ENCODE data around the gene ATP11B. TPM values are rescaled to one million over a fixed set of nuclear protein-coding genes. Genes with fewer than 3 reads are reported as not detected.

Gene ATP11B
- total RNA-seq, 6 experiments from 2014 or later = 43.9 to 60.5 (median 51.5) TPM

DNA sequence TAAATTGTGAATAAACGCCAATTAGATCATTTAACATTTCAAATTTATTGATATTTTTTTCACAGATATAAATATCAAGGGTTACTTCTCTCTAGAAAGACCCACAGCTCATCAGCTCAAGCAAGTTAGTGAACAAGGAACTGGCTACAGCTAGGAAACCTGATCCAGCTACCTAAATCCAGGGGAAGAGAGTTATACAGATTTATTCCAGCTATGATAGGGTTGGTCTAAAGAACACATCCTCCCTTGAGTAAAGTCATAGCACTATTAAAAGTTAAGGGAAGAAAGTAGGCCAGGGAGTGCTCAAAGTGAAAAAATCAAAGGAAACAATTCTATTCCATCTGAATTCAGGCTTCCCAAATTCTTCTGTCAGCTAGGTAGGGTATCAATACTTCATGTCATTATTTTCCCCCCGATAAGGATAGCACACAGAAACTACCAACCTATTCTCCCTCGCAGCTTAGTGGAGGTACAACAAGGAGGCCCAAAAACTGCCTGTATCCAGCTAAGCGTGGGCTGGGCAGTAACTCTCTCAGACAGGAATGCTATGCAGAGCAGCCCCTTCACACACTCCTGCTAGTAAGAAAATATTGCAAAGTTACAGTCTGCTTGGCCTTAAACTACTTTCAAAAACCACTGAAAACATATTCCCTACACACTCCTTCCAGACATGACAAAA is 143.1 kb downstream of the ATP11B start:
- Mint-ChIP-seq H3K36me3 (ENCODE audit: low read depth) (peaks cover 20% of the 10 kb centered on the region), H3K4me1 (ENCODE audit: low read depth) (no peaks in the 10 kb centered on the region)

DNA sequence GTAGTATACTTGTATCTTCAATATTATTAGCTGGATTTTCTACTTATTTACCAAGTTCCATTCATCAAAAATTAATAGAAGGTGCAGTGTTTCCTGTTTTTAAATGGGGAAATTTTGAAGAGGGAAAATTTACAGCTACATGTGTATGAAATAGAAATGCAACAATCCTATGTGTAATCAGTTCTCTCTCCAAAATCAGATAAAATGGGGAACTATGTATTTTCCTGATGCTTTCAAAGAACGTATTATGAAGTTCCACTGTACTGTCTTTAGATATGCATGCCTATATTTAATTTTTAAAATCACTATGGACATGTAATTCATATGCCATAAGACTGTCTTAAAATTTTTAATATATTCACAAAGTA is 143.6 kb downstream of the ATP11B start:
- Mint-ChIP-seq H3K27ac (no peak overlapping the region), H3K4me3 (no peak overlapping the region), H3K36me3 (ENCODE audit: low read depth) (peaks cover 20% of the 10 kb centered on the region), H3K9me3 (no peaks in the 10 kb centered on the region), H3K27me3 (ENCODE audit: insufficient read depth) (peaks cover 3% of the 10 kb centered on the region; the same call in 1 of the 2 replicates), H3K4me1 (ENCODE audit: low read depth) (no peaks in the 10 kb centered on the region)
- TF ChIP-seq, protein P1, sequence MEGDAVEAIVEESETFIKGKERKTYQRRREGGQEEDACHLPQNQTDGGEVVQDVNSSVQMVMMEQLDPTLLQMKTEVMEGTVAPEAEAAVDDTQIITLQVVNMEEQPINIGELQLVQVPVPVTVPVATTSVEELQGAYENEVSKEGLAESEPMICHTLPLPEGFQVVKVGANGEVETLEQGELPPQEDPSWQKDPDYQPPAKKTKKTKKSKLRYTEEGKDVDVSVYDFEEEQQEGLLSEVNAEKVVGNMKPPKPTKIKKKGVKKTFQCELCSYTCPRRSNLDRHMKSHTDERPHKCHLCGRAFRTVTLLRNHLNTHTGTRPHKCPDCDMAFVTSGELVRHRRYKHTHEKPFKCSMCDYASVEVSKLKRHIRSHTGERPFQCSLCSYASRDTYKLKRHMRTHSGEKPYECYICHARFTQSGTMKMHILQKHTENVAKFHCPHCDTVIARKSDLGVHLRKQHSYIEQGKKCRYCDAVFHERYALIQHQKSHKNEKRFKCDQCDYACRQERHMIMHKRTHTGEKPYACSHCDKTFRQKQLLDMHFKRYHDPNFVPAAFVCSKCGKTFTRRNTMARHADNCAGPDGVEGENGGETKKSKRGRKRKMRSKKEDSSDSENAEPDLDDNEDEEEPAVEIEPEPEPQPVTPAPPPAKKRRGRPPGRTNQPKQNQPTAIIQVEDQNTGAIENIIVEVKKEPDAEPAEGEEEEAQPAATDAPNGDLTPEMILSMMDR (IDR thresholded peaks at IDR 0.05) = no peak
- no peak for DNase-seq

More for the DNA sequence above, 143.1 kb downstream of the ATP11B start:
- DNase-seq = no peak
- TF ChIP-seq, protein P1 (IDR thresholded peaks at IDR 0.05) = no peak
- H3K27me3 Mint-ChIP-seq (ENCODE audit: insufficient read depth) = peaks cover 3% of the 10 kb centered on the region; the same call in 1 of the 2 replicates
- no peaks in the 10 kb centered on the region for H3K9me3 Mint-ChIP-seq
- H3K27ac Mint-ChIP-seq = no peak overlapping the region
- no peak overlapping the region for H3K4me3 Mint-ChIP-seq

DNA sequence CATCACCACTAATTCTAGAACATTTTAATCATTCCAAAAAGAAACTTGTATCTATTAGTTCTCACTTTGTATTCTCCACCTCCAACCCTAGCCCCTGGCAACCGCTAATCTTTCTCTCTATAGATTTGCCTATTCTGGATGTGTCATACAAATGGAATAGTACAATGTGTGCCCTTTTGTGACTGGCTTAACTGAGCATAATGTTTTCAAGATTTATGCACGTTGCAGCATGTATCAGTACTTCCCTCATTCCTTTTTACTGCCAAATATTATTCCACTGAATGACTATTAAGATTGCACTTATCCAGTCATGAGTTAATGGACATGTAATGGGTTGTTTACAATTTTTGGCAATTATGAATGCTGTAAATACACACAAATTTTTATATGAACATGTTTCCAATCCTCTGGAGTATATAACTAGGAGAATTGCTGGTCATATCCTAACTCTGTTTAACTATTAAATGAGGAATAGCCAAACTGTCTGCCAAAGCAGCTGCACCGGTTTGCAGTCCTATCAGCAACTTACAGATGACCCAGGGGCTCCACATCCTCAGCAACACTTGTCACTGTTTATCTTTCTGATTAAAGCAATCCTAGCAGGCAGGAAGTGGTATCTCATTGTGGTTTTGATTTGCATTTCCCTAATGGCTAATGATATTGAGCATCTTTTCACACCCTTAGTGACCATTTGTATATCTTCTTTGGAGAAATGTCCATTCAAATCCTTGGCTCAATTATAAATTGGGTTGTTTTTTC is 144.2 kb downstream of the ATP11B start:
- Mint-ChIP-seq H3K4me1 (ENCODE audit: low read depth) (no peaks in the 10 kb centered on the region), H3K4me3 (no peak overlapping the region), H3K36me3 (ENCODE audit: low read depth) (peaks cover 15% of the 10 kb centered on the region), H3K9me3 (no peaks in the 10 kb centered on the region), H3K27ac (no peak overlapping the region), H3K27me3 (ENCODE audit: insufficient read depth) (peaks cover 3% of the 10 kb centered on the region; the same call in 1 of the 2 replicates)
- DNase-seq = no peak
- TF ChIP-seq, protein P1 (IDR thresholded peaks at IDR 0.05) = no peak

DNA sequence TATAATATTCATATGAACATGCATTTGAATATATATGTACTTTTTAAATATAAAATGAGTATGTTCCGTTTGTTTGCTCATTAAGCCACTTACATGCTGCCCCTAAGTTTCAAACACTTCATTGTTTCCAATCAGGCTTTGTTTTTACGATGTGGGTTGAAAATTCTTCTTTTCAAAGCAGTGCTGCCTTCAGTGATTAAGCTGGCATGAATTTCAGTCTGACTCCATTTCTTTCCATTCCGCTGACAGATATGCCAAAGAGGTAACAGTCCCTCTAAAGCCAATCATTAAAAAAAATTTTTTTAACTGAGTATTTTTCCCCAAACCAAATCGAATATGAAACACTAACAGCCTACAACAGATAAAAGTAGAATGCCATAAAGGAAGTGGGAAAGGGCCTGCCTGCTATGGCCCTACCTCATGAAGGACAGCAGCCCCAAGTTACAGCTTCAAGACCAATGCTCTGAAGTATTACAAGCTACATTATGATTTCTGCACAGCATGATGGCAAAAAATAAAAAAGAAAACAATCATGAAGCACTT is 147.0 kb downstream of the ATP11B start:
- H3K36me3 Mint-ChIP-seq (ENCODE audit: low read depth) = peaks cover 13% of the 10 kb centered on the region

DNA sequence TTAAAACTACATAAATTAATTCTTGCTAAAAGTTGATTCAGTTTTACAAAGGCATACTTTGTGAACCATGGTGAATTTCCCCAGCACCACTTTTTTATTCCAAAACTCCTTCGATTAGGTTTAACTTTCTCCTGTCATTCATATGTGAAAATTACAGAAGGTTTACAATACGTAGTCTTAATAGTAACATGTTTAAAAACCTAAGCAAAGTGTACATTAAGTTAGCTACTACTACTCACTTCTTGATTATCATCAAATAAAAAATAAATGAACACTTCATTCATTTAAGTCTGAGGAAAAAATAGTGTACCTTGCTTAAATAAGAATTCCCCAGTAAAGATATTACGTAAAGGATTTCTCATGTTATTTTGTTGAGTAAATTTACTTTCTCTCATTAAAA is 148.4 kb downstream of the ATP11B start:
- no peaks in the 10 kb centered on the region for H3K4me1 Mint-ChIP-seq (ENCODE audit: low read depth)
- peaks cover 24% of the 10 kb centered on the region for H3K36me3 Mint-ChIP-seq (ENCODE audit: low read depth)
- no peaks in the 10 kb centered on the region for H3K9me3 Mint-ChIP-seq
- H3K27ac Mint-ChIP-seq = no peak overlapping the region
- TF ChIP-seq, protein P1 (IDR thresholded peaks at IDR 0.05) = no peak
- no peak for DNase-seq
- no peak overlapping the region for H3K4me3 Mint-ChIP-seq
- no peaks in the 10 kb centered on the region for H3K27me3 Mint-ChIP-seq (ENCODE audit: insufficient read depth)

More for the DNA sequence above, 147.0 kb downstream of the ATP11B start:
- Mint-ChIP-seq H3K4me3 (no peak overlapping the region), H3K9me3 (no peaks in the 10 kb centered on the region), H3K27me3 (ENCODE audit: insufficient read depth) (no peaks in the 10 kb centered on the region), H3K4me1 (ENCODE audit: low read depth) (no peaks in the 10 kb centered on the region), H3K27ac (no peak overlapping the region)
- DNase-seq = no peak
- TF ChIP-seq, protein P1 (IDR thresholded peaks at IDR 0.05) = no peak

Data from HFFc6 (cell line).